HepG2 (cell line): ENCODE measurements around the gene CACNA1D. TPM values are rescaled to one million over a fixed set of nuclear protein-coding genes. Genes with fewer than 3 reads are reported as not detected.

Experiments
- ATAC-seq: fragments of 200-7000 bp; cut with Tn5 transposase; 3 replicates; pipeline ENCODE4 v1.9.1; 2020; ENCODE audit warnings: mild to moderate bottlenecking, moderate library complexity
- BruUV-seq: library from RNA; stranded (reverse); fragments of 400-500 nt; replicated peaks from 2 replicates; lab custom pipeline; 2021; lab: Mats Ljungman, UMichigan
- CTCF ChIA-PET: fragments of 300-600 bp; formaldehyde crosslinking; extraction: SDS; loops from one replicate; lab custom pipeline; 2021; ENCODE audit warnings: low total read pairs, inconsistent platforms, low intra/inter-chr PET ratio; lab: Yijun Ruan, JAX
- POLR2A ChIA-PET: fragments of 350-600 bp; sonication (Branson Sonifier 250); formaldehyde crosslinking; loops from one replicate; lab custom pipeline; 2020; ENCODE audit warnings: antibody characterized with exemption, inconsistent platforms; lab: Yijun Ruan, JAX
- DNase-seq: peaks from one replicate; pipeline ENCODE4 v3.0.0-alpha.2; 2015; ENCODE audit warnings: low spot score
- FAIRE-seq: peaks from 3 replicates; lab custom pipeline; 2011; peaks lifted over from hg19 to GRCh38; lab: Jason Lieb, UNC
- H2AFZ ChIP-seq: one replicate; pipeline ENCODE4 v1.6.1; 2011; ENCODE audit warnings: low read length, inconsistent platforms
- H3K27ac ChIP-seq: fragments of 300-600 bp; 3 replicates; pipeline ENCODE4 v1.8.0; 2011; ENCODE audit warnings: mixed run types, mild to moderate bottlenecking, mixed read lengths, low read length, inconsistent platforms; ENCODE audit not compliant: insufficient read depth; ENCODE audit errors: extremely low read length
- H3K27me3 ChIP-seq, 2 experiments: fragments of 200-600 bp in 1 of 2; 2 replicates in 1 of 2; 3 replicates in 1 of 2; pipeline versions ENCODE4 v1.6.0 to v1.8.0; 2011; ENCODE audit warnings: low read length in 2 of 2, mild to moderate bottlenecking in 2 of 2, moderate library complexity in 2 of 2, inconsistent platforms in 1 of 2; ENCODE audit not compliant: insufficient read depth in 2 of 2, control insufficient read depth in 1 of 2
- H3K36me3 ChIP-seq, 2 experiments: fragments of 200-600 bp in 1 of 2; replicated peaks in 1 of 2; 2 replicates in 1 of 2; 3 replicates in 1 of 2; pipeline versions ENCODE4 v1.5.1 to v1.8.0; 2011; ENCODE audit warnings: low read length in 2 of 2, inconsistent platforms in 1 of 2; ENCODE audit not compliant: insufficient read depth in 2 of 2, control insufficient read depth in 1 of 2
- H3K4me1 ChIP-seq: 2 replicates; pipeline ENCODE4 v1.5.1; 2012; ENCODE audit warnings: low read length, inconsistent platforms; ENCODE audit not compliant: insufficient read depth
- H3K4me2 ChIP-seq: 2 replicates; pipeline ENCODE4 v1.6.0; 2011; ENCODE audit warnings: low read depth, low read length, inconsistent platforms
- H3K4me3 ChIP-seq, 3 experiments: fragments of 200-600 bp in 1 of 3; sonication (generic), shearing (Covaris generic) in 1 of 3; replicated peaks in 1 of 3; 2 replicates each; pipeline ENCODE4 v1.5.1; 2011 to 2016; ENCODE audit warnings: low read length in 3 of 3, inconsistent platforms in 2 of 3, low read depth in 2 of 3, mild to moderate bottlenecking in 2 of 3, control low read depth in 1 of 3, mixed read lengths in 1 of 3; ENCODE audit not compliant: insufficient read depth in 1 of 3
- H3K79me2 ChIP-seq: one replicate; pipeline ENCODE4 v1.6.1; 2011; ENCODE audit warnings: low read length, inconsistent platforms; ENCODE audit not compliant: insufficient read depth
- H3K9ac ChIP-seq: 2 replicates; pipeline ENCODE4 v1.6.0; 2011; ENCODE audit warnings: mild to moderate bottlenecking, low read depth, low read length, inconsistent platforms; ENCODE audit not compliant: insufficient read depth
- H3K9me3 ChIP-seq: 2 replicates; pipeline ENCODE4 v1.5.1; 2012; ENCODE audit warnings: mild to moderate bottlenecking, low read length
- H4K20me1 ChIP-seq: 2 replicates; pipeline ENCODE4 v1.6.0; 2011; ENCODE audit warnings: inconsistent platforms, mild to moderate bottlenecking, low read length, moderate library complexity; ENCODE audit not compliant: insufficient read depth
- DNMT1 ChIP-seq: sonication (generic); formaldehyde crosslinking; IDR thresholded peaks from 2 replicates; pipeline ENCODE4 v1.5.1; 2020; ENCODE audit warnings: mild to moderate bottlenecking, missing genetic modification reagents
- ELF3 ChIP-seq: IDR thresholded peaks from 2 replicates; pipeline ENCODE4 v1.6.1; 2016; ENCODE audit warnings: missing genetic modification reagents, missing compliant biosample characterization
- GLMP ChIP-seq: sonication (generic); formaldehyde crosslinking; IDR thresholded peaks from 2 replicates; pipeline ENCODE4 v1.9.0; 2021; ENCODE audit warnings: missing genetic modification reagents, mild to moderate bottlenecking, borderline replicate concordance
- JDP2 ChIP-seq: sonication (generic); formaldehyde crosslinking; IDR thresholded peaks from 2 replicates; pipeline ENCODE4 v1.8.1; 2022; ENCODE audit warnings: missing genetic modification reagents, borderline replicate concordance
- KAT8 ChIP-seq: IDR thresholded peaks from 2 replicates; pipeline ENCODE4 v1.6.1; 2016; ENCODE audit warnings: missing genetic modification reagents, missing compliant biosample characterization
- RBAK ChIP-seq: sonication (generic); formaldehyde crosslinking; IDR thresholded peaks from 2 replicates; pipeline ENCODE4 v1.5.1; 2020; ENCODE audit warnings: mild to moderate bottlenecking, missing genetic modification reagents
- SMC3 ChIP-seq: IDR thresholded peaks from 2 replicates; pipeline ENCODE4 v1.6.1; 2011; ENCODE audit warnings: low read length, improper control_type of control experiment
- SYNCRIP ChIP-seq: fragments of 200-400 bp; formaldehyde crosslinking; IDR thresholded peaks from 2 replicates; pipeline ENCODE4 v1.6.1; 2018; ENCODE audit warnings: mild to moderate bottlenecking, low read depth, low read length; ENCODE audit not compliant: insufficient read depth
- TBX2 ChIP-seq: sonication (generic); formaldehyde crosslinking; IDR thresholded peaks from 2 replicates; pipeline ENCODE4 v1.5.0; 2020; ENCODE audit warnings: missing genetic modification reagents, mild to moderate bottlenecking, borderline replicate concordance
- TRIM24 ChIP-seq: sonication (generic); formaldehyde crosslinking; IDR thresholded peaks from 2 replicates; pipeline ENCODE4 v1.8.0; 2022; ENCODE audit warnings: mild to moderate bottlenecking, missing genetic modification reagents
- ZBTB14 ChIP-seq: sonication (generic); formaldehyde crosslinking; IDR thresholded peaks from 2 replicates; pipeline ENCODE4 v1.4.0; 2020; ENCODE audit warnings: missing genetic modification reagents
- ZNF121 ChIP-seq: sonication (generic); formaldehyde crosslinking; IDR thresholded peaks from 2 replicates; pipeline ENCODE4 v1.5.0; 2020; ENCODE audit warnings: mild to moderate bottlenecking, missing genetic modification reagents
- ZNF556 ChIP-seq: sonication (generic); formaldehyde crosslinking; IDR thresholded peaks from 2 replicates; pipeline ENCODE4 v1.4.0; 2020; ENCODE audit warnings: mild to moderate bottlenecking, missing genetic modification reagents, borderline replicate concordance
- ZNF557 ChIP-seq: sonication (generic); formaldehyde crosslinking; IDR thresholded peaks from 2 replicates; pipeline ENCODE4 v1.4.0; 2020; ENCODE audit warnings: missing genetic modification reagents
- ZNF878 ChIP-seq: sonication (generic); formaldehyde crosslinking; IDR thresholded peaks from 2 replicates; pipeline ENCODE4 v1.8.1; 2023; ENCODE audit warnings: mild to moderate bottlenecking, missing genetic modification reagents, moderate library complexity
- WGBS: methylation state at CpG from one replicate; pipeline ENCODE4 v1.1.6; 2017; ENCODE audit warnings: low lambda C conversion rate; 5-methylcytosine and 5-hydroxymethylcytosine counted together
- in situ Hi-C: cut with HindIII; loops from 2 replicates; pipeline ENCODE4 v1.10.0; 2017; ENCODE audit warnings: low pct_unique_long_range_greater_than_20kb; ENCODE audit not compliant: extremely low pct_ligation_motif_present
- intact Hi-C: fragments of 100-400 bp; cut with micrococcal nuclease; formaldehyde crosslinking; loops from one replicate; pipeline ENCODE4 v1.10.0; 2022; ENCODE audit not compliant: unreplicated experiment
- polyA plus RNA-seq, 8 experiments: library from polyadenylated mRNA; depleted of rRNA in 3 of 8; stranded (reverse) in 7 of 8; unstranded in 1 of 8; fragments of >200 nt; fragmentation: Illumina TruSeq in 4 of 8; extraction: Trizol in 4 of 8; gene quantifications; 2 replicates each; pipeline versions ENCODE4 v1.2.1 to v1.2.3, GENCODE V29; 2011 to 2016; ENCODE audit warnings: low read depth in 4 of 8, missing spikeins in 1 of 8, mixed read lengths in 1 of 8; ENCODE audit not compliant: insufficient read depth in 1 of 8
- total RNA-seq, 5 experiments: library from RNA; depleted of rRNA; stranded (reverse); fragments of >200 nt; fragmentation: Illumina TruSeq; extraction: Trizol; gene quantifications; 2 replicates each; pipeline ENCODE4 v1.2.3, GENCODE V29; 2016; ENCODE audit warnings: low read depth in 1 of 5
- TF ChIP-seq, protein P1 (sequence below): sonication (generic); formaldehyde crosslinking; IDR thresholded peaks from 2 replicates; pipeline ENCODE4 v1.4.0; 2020; ENCODE audit warnings: mild to moderate bottlenecking, missing genetic modification reagents

The CACNA1D gene
- total and polyA plus RNA-seq, 2 of the 13 experiments (the other 11 are each of a cell fraction or from before 2014, with no cell fraction given): 0.26 to 0.38 TPM

DNA sequence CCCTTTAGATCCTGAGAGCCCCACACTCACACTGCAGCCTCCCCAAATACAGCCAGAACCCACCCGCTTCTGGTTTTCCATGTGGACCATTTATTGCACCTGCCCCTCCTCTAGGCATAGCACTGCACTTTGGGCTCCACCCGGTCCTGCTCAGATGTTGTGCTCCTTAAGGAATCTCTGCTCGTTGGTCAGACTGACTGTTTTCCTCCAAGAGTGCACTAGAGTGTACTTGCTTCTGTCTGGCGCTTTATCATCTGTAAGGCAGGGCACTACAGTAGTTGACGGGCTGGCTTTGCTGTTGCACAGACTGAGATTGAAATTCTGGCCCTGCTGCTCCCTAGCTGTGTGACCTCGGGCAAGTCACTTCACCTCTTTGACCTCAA lies 124.1 kb downstream of the CACNA1D start:
- FAIRE-seq (no peak), ATAC-seq (no peak)
- 45% methylated on average over 4 of the region's 6 CpGs for WGBS
- H3K4me3 ChIP-seq: no peak overlapping the region
- no TSS peak for BruUV-seq
- H3K4me1 ChIP-seq: no peaks in the 10 kb centered on the region
- no peaks in the 10 kb centered on the region; a peak in 1 of 5 replicates for H3K27me3 ChIP-seq
- TF ChIP-seq, protein P1, sequence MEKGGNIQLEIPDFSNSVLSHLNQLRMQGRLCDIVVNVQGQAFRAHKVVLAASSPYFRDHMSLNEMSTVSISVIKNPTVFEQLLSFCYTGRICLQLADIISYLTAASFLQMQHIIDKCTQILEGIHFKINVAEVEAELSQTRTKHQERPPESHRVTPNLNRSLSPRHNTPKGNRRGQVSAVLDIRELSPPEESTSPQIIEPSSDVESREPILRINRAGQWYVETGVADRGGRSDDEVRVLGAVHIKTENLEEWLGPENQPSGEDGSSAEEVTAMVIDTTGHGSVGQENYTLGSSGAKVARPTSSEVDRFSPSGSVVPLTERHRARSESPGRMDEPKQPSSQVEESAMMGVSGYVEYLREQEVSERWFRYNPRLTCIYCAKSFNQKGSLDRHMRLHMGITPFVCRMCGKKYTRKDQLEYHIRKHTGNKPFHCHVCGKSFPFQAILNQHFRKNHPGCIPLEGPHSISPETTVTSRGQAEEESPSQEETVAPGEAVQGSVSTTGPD (CRISPR knock-in tag): no peak
- TF ChIP-seq RBAK (CRISPR knock-in tag) (no peak), ZNF878 (CRISPR knock-in tag) (no peak), SYNCRIP (no peak), ZBTB14 (CRISPR knock-in tag) (no peak), ZNF121 (CRISPR knock-in tag) (no peak)
- TF ChIP-seq, all 625 proteins: peak for 0
- H3K36me3 ChIP-seq: no peaks in the 10 kb centered on the region
- ChIA-PET CTCF (no interaction called here), POLR2A (no interaction called here)
- in situ Hi-C loops (no loop called here), intact Hi-C loops (no loop called here)
- H3K4me2 ChIP-seq: no peak overlapping the region
- H3K79me2 ChIP-seq: no peaks in the 10 kb centered on the region
- DNase-seq: no peak
- H4K20me1 ChIP-seq: no peaks in the 10 kb centered on the region
- no peak overlapping the region for H3K9ac ChIP-seq
- no peaks in the 10 kb centered on the region for H3K9me3 ChIP-seq
- H3K27ac ChIP-seq: no peak overlapping the region
- no peak overlapping the region for H2AFZ ChIP-seq

- no peaks in the 10 kb centered on the region; a peak in 1 of 5 replicates for H3K27me3 ChIP-seq
- DNase-seq (no peak), FAIRE-seq (no peak), ATAC-seq (no peak)
- no peak overlapping the region for H3K27ac ChIP-seq
- H3K9ac ChIP-seq: no peak overlapping the region
- no peak overlapping the region for H3K4me2 ChIP-seq
- no peaks in the 10 kb centered on the region for H3K79me2 ChIP-seq
- no peak for TF ChIP-seq ELF3
- no peak for TF ChIP-seq JDP2 (CRISPR knock-in tag)
- TF ChIP-seq SMC3: no peak
- TF ChIP-seq KAT8 (CRISPR knock-in tag): no peak
- TF ChIP-seq TBX2 (CRISPR knock-in tag): no peak
- no peak for TF ChIP-seq ZNF557 (CRISPR knock-in tag)
- TF ChIP-seq GLMP: no peak
- TF ChIP-seq DNMT1 (CRISPR knock-in tag): no peak
- no peak for TF ChIP-seq ZNF556 (CRISPR knock-in tag)
- no peak for TF ChIP-seq TRIM24
- no peaks in the 10 kb centered on the region for H4K20me1 ChIP-seq
- no peaks in the 10 kb centered on the region for H3K36me3 ChIP-seq
- H2AFZ ChIP-seq: no peak overlapping the region
- intact Hi-C loops (no loop called here), in situ Hi-C loops (no loop called here)
- H3K4me3 ChIP-seq: no peak overlapping the region
- no peaks in the 10 kb centered on the region for H3K4me1 ChIP-seq
- 69% methylated on average over 5 of the region's 5 CpGs for WGBS
- no peaks in the 10 kb centered on the region for H3K9me3 ChIP-seq
- POLR2A ChIA-PET: no interaction called here
- CTCF ChIA-PET: no interaction called here
- BruUV-seq: no TSS peak
These were observed 124.5 kb downstream of the CACNA1D start for GRCh38 chr3:53618936-53619335.
